Endodermal cell (in vitro differentiated cells): Measurements from ENCODE around the gene DHRS1. TPM values are rescaled to one million over a fixed set of nuclear protein-coding genes. Genes with fewer than 3 reads are reported as not detected.

Experiments
- DNase-seq: peaks from one replicate; pipeline ENCODE4 v3.0.0-alpha.2; 2017
- H3K27ac ChIP-seq: 2 replicates; pipeline ENCODE4 v1.5.1; 2013; ENCODE audit warnings: mild to moderate bottlenecking, low read depth, low read length, moderate library complexity
- H3K27me3 ChIP-seq: 2 replicates; pipeline ENCODE4 v1.6.1; 2013; ENCODE audit warnings: mild to moderate bottlenecking, low read length, moderate library complexity; ENCODE audit not compliant: insufficient read depth, control insufficient read depth, poor library complexity, severe bottlenecking
- H3K36me3 ChIP-seq: 2 replicates; pipeline ENCODE4 v1.7.0; 2013; ENCODE audit warnings: mild to moderate bottlenecking, low read length, moderate library complexity; ENCODE audit not compliant: control insufficient read depth, insufficient read depth
- H3K4me1 ChIP-seq: one replicate; pipeline ENCODE4 v1.7.0; 2013; ENCODE audit warnings: low read length; ENCODE audit not compliant: control insufficient read depth, insufficient read depth
- H3K4me3 ChIP-seq: 2 replicates; pipeline ENCODE4 v1.5.1; 2013; ENCODE audit warnings: mild to moderate bottlenecking, low read length, moderate library complexity
- H3K9ac ChIP-seq: 2 replicates; pipeline ENCODE4 v1.6.1; 2013; ENCODE audit warnings: mild to moderate bottlenecking, low read length, moderate library complexity; ENCODE audit not compliant: poor library complexity, severe bottlenecking; ENCODE audit errors: extremely low read depth
- H3K9me3 ChIP-seq: 2 replicates; pipeline ENCODE4 v1.6.1; 2013; ENCODE audit warnings: mild to moderate bottlenecking, low read length, moderate library complexity; ENCODE audit not compliant: control insufficient read depth
- H3K27ac Mint-ChIP-seq: 2 replicates; pipeline ENCODE4 v1.8.0; 2020; ENCODE audit warnings: mixed read lengths
- H3K27me3 Mint-ChIP-seq: 2 replicates; pipeline ENCODE4 v1.8.0; 2021; ENCODE audit warnings: mild to moderate bottlenecking, mixed read lengths; ENCODE audit not compliant: insufficient read depth
- H3K36me3 Mint-ChIP-seq: 2 replicates; pipeline ENCODE4 v1.8.0; 2020; ENCODE audit warnings: low read depth, mixed read lengths
- H3K4me1 Mint-ChIP-seq: 2 replicates; pipeline ENCODE4 v1.8.0; 2020; ENCODE audit warnings: mixed read lengths
- H3K4me3 Mint-ChIP-seq: 2 replicates; pipeline ENCODE4 v1.8.0; 2020; ENCODE audit warnings: mild to moderate bottlenecking, moderate library complexity, mixed read lengths
- H3K9me3 Mint-ChIP-seq: 2 replicates; pipeline ENCODE4 v1.8.0; 2020; ENCODE audit warnings: mild to moderate bottlenecking, mixed read lengths
- CTCF ChIP-seq: fragments of 200-600 bp; sonication (generic); conservative IDR thresholded peaks from 2 replicates; pipeline ENCODE4 v1.5.0; 2021; ENCODE audit warnings: antibody characterized with exemption, mild to moderate bottlenecking
- WGBS, 2 experiments: methylation state at CpG; one replicate each; pipeline versions ENCODE4 v1.1.5 to v1.1.7; 2013; ENCODE audit warnings: missing lambda C conversion rate in 2 of 2, mixed read lengths in 1 of 2; ENCODE audit not compliant: insufficient coverage in 1 of 2, insufficient read length in 1 of 2; 5-methylcytosine and 5-hydroxymethylcytosine counted together
- total RNA-seq, 2 donors: library from RNA; stranded (reverse); fragmentation: NEBNext Ultra II Directional in 1 of 2; extraction: Animal tissue kit (Norgen Biotek cat#: 25700) in 1 of 2; gene quantifications; 2 replicates in 1 of 2; 3 replicates in 1 of 2; pipeline ENCODE4 v1.2.1, GENCODE V29; 2021

Gene DHRS1
- total RNA-seq, 2 donors from 2014 or later = 21.2 to 22.5 TPM

- WGBS, 2 experiments = 80 to 100% methylated on average over 2 to 6 of the region's 6 CpGs
- Mint-ChIP-seq H3K4me3 (no peak overlapping the region), H3K27ac (no peak overlapping the region), H3K36me3 (peaks cover 18% of the 10 kb centered on the region), H3K9me3 (no peaks in the 10 kb centered on the region), H3K4me1 (no peaks in the 10 kb centered on the region), H3K27me3 (no peaks in the 10 kb centered on the region)
- Histone ChIP-seq H3K36me3 (peaks cover 21% of the 10 kb centered on the region), H3K9ac (no peak overlapping the region), H3K4me1 (no peaks in the 10 kb centered on the region), H3K4me3 (no peak overlapping the region), H3K27me3 (no peaks in the 10 kb centered on the region), H3K9me3 (no peaks in the 10 kb centered on the region), H3K27ac (no peak overlapping the region)
- no peak for TF ChIP-seq CTCF
- DNase-seq = no peak
Measured at GRCh38 chr14:24289649-24290280, 9.8 kb downstream of the DHRS1 start.

GRCh38 chr14:24286996-24287395 lies 12.6 kb downstream of the DHRS1 start:
- no peak overlapping the region for H3K4me3 Mint-ChIP-seq
- no peak overlapping the region for H3K27ac Mint-ChIP-seq
- no peaks in the 10 kb centered on the region for H3K9me3 Mint-ChIP-seq
- H3K4me1 Mint-ChIP-seq = no peaks in the 10 kb centered on the region
- H3K9ac ChIP-seq = no peak overlapping the region
- no peak for TF ChIP-seq CTCF
- H3K4me3 ChIP-seq = no peak overlapping the region
- no peaks in the 10 kb centered on the region for H3K9me3 ChIP-seq
- no peaks in the 10 kb centered on the region for H3K27me3 ChIP-seq
- H3K27ac ChIP-seq = no peak overlapping the region
- 95% methylated on average over 5 of the region's 5 CpGs for WGBS, 2 experiments
- H3K36me3 ChIP-seq = peaks cover 11% of the 10 kb centered on the region
- DNase-seq = no peak
- H3K36me3 Mint-ChIP-seq = peaks cover 8% of the 10 kb centered on the region
- H3K4me1 ChIP-seq = no peaks in the 10 kb centered on the region
- H3K27me3 Mint-ChIP-seq = no peaks in the 10 kb centered on the region

GRCh38 chr14:24285351-24285750 lies 14.2 kb downstream of the DHRS1 start:
- Mint-ChIP-seq H3K27me3 (no peaks in the 10 kb centered on the region), H3K27ac (no peak overlapping the region), H3K9me3 (no peaks in the 10 kb centered on the region), H3K4me1 (no peaks in the 10 kb centered on the region), H3K4me3 (no peak overlapping the region), H3K36me3 (peaks cover under 1% of the 10 kb centered on the region)
- WGBS, 2 experiments = 92 to 97% methylated on average over 4 of the region's 4 CpGs
- Histone ChIP-seq H3K9me3 (no peaks in the 10 kb centered on the region), H3K9ac (no peak overlapping the region), H3K4me3 (no peak overlapping the region), H3K27me3 (no peaks in the 10 kb centered on the region), H3K36me3 (peaks cover 11% of the 10 kb centered on the region), H3K27ac (no peak overlapping the region), H3K4me1 (no peaks in the 10 kb centered on the region)
- no peak for DNase-seq
- TF ChIP-seq CTCF = no peak
